Stomach smooth muscle (tissue), 2 donors: ENCODE measurements around the gene GPHA2.

Experiments
- H3K27ac ChIP-seq: one replicate; pipeline ENCODE4 v1.7.0; 2013; ENCODE audit warnings: mild to moderate bottlenecking, low read length, inconsistent platforms
- H3K27me3 ChIP-seq, 2 donors: one replicate each; pipeline ENCODE4 v1.7.0; 2013; ENCODE audit warnings: low read length in 2 of 2; ENCODE audit not compliant: insufficient read depth in 2 of 2, control insufficient read depth in 1 of 2
- H3K36me3 ChIP-seq, 2 donors: one replicate each; pipeline ENCODE4 v1.7.0; 2013; ENCODE audit warnings: low read length in 2 of 2; ENCODE audit not compliant: control insufficient read depth in 2 of 2, insufficient read depth in 2 of 2
- H3K4me1 ChIP-seq: one replicate; pipeline ENCODE4 v1.7.0; 2013; ENCODE audit warnings: low read length; ENCODE audit not compliant: control insufficient read depth, insufficient read depth
- H3K4me3 ChIP-seq, 2 donors: one replicate each; pipeline ENCODE4 v1.7.0; 2013; ENCODE audit warnings: low read length in 2 of 2
- H3K9ac ChIP-seq, 2 donors: one replicate each; pipeline ENCODE4 v1.7.0; 2013; ENCODE audit warnings: low read length in 2 of 2, mild to moderate bottlenecking in 1 of 2
- H3K9me3 ChIP-seq, 2 donors: one replicate each; pipeline ENCODE4 v1.7.0; 2013; ENCODE audit warnings: low read length in 2 of 2; ENCODE audit not compliant: control insufficient read depth in 2 of 2
- donor health status: healthy.
- donor health status: Pancreatic carcinoma.

The GPHA2 gene

GRCh38 chr11:64891215-64891848 is 44.4 kb downstream of the GPHA2 start:
- Histone ChIP-seq H3K9ac (no peak overlapping the region), H3K4me3 (no peak overlapping the region), H3K9me3 (no peaks in the 10 kb centered on the region)

GRCh38 chr11:64890522-64890939 is 45.2 kb downstream of the GPHA2 start:
- Histone ChIP-seq H3K4me3 (no peak overlapping the region), H3K9me3 (no peaks in the 10 kb centered on the region), H3K36me3 (no peaks in the 10 kb centered on the region), H3K27ac (no peak overlapping the region), H3K9ac (no peak overlapping the region), H3K4me1 (peaks cover 20% of the 10 kb centered on the region), H3K27me3 (no peaks in the 10 kb centered on the region)

More at GRCh38 chr11:64891215-64891848, 44.4 kb downstream of the GPHA2 start:
- H3K36me3 ChIP-seq: peaks cover 0 to 2% of the 10 kb centered on the region in 2 donors
- no peak overlapping the region for H3K27ac ChIP-seq
- peaks cover 20% of the 10 kb centered on the region for H3K4me1 ChIP-seq
- no peaks in the 10 kb centered on the region for H3K27me3 ChIP-seq

- no peaks in the 10 kb centered on the region for H3K36me3 ChIP-seq
- H3K27ac ChIP-seq: no peak overlapping the region
- peaks cover 14% of the 10 kb centered on the region for H3K4me1 ChIP-seq
- H3K9ac ChIP-seq: no peak overlapping the region
- H3K9me3 ChIP-seq: no peaks in the 10 kb centered on the region
- H3K27me3 ChIP-seq: no peaks in the 10 kb centered on the region
- no peak overlapping the region for H3K4me3 ChIP-seq
Observed at GRCh38 chr11:64888729-64889511, 46.8 kb downstream of the GPHA2 start.

- no peak overlapping the region for H3K27ac ChIP-seq
- H3K4me1 ChIP-seq: peaks cover 13% of the 10 kb centered on the region
- H3K4me3 ChIP-seq: peak overlapping the region; percentile 59 to 71
Observed at GRCh38 chr11:64888406-64888728, 47.3 kb downstream of the GPHA2 start.

GRCh38 chr11:64887757-64888405 is 47.8 kb downstream of the GPHA2 start:
- Histone ChIP-seq H3K9ac (peak overlapping the region; percentile 64 to 69), H3K9me3 (no peaks in the 10 kb centered on the region), H3K27ac (peak overlapping the region; percentile 53), H3K27me3 (no peaks in the 10 kb centered on the region), H3K36me3 (no peaks in the 10 kb centered on the region), H3K4me3 (peak overlapping the region; percentile 59 to 71), H3K4me1 (peaks cover 13% of the 10 kb centered on the region)

More at GRCh38 chr11:64888406-64888728, 47.3 kb downstream of the GPHA2 start:
- Histone ChIP-seq H3K36me3 (no peaks in the 10 kb centered on the region), H3K9ac (peak overlapping the region; percentile 64 to 66), H3K9me3 (no peaks in the 10 kb centered on the region), H3K27me3 (no peaks in the 10 kb centered on the region)

GRCh38 chr11:64887234-64887756 is 48.4 kb downstream of the GPHA2 start:
- Histone ChIP-seq H3K36me3 (no peaks in the 10 kb centered on the region), H3K27me3 (no peaks in the 10 kb centered on the region), H3K4me1 (peaks cover 13% of the 10 kb centered on the region), H3K4me3 (peak overlapping the region; percentile 40 to 71), H3K9me3 (no peaks in the 10 kb centered on the region), H3K9ac (peak overlapping the region; percentile 64 to 69), H3K27ac (peak overlapping the region; percentile 53)

GRCh38 chr11:64885367-64886286 is 50.1 kb downstream of the GPHA2 start:
- H3K36me3 ChIP-seq: no peaks in the 10 kb centered on the region
- H3K27ac ChIP-seq: no peak overlapping the region
- H3K4me1 ChIP-seq: peaks cover 13% of the 10 kb centered on the region
- no peaks in the 10 kb centered on the region for H3K9me3 ChIP-seq
- no peaks in the 10 kb centered on the region for H3K27me3 ChIP-seq
- no peak overlapping the region for H3K9ac ChIP-seq
- no peak overlapping the region for H3K4me3 ChIP-seq
